HG03103 (cell line): ENCODE measurements around the gene P2RY14.

Experiments used
- ATAC-seq: cut with Tn5 transposase; IDR thresholded peaks from one replicate; pipeline ENCODE4 v1.9.1; 2021; ENCODE audit warnings: low read depth; ENCODE audit not compliant: unreplicated experiment

P2RY14 gene

DNA sequence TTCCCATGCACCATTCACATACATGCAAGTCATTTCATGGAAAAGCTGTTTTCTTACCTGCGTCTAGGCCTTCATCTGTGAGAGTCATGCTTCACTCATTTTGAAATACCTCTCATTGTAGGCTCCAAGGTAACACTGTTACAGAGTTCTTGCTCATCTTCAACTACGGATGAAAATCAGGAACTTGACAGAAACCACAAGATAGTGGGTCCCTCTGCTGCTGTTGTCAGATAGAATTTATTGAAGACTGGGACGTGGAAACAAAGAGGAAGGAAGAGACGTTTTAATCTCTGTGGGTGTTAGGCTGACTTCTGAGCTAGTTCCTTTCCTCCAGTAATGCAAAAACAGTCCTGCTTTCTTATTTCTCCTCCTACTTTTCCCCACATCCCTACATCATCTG lies at the start of gene P2RY14:
Gene P2RY14, minus strand, starts transcription at position 313 of the 400 bp plus-strand sequence. CDS start 64,226 bp downstream, outside the sequence.
- ATAC-seq: no peak

DNA sequence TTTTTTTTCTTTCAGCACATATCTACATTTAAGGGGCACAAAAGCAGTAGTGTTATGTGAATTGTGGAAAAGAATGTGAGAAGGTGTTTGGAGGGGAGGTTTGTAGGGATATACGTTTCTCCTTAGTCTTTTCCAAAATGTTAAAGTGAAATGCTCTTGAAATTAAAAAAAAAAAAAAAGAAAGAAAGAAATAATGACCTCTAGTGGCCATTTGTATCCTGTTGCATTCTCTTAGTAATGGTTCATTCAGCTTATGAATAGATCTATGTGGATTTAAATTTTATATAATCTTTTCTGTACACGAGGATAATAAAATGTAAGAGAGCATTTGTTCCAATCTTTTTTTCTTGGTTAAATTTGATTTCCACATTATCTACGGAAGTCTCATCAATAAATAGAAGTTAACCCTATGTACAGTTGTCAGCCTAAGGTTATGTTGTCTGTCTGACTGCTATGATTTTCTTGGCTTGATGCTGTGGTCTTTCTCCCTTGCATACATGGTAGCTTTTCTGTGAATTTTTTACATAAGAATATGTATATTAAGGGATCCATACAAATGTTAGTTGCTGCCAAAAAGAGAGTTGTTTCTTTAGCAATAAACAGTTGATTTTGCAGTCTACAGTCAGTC lies 49.3 kb upstream of the P2RY14 start:
- ATAC-seq: no peak

- no peak for ATAC-seq
Observed at GRCh38 chr3:151322511-151322910, 44.2 kb upstream of the P2RY14 start.

DNA sequence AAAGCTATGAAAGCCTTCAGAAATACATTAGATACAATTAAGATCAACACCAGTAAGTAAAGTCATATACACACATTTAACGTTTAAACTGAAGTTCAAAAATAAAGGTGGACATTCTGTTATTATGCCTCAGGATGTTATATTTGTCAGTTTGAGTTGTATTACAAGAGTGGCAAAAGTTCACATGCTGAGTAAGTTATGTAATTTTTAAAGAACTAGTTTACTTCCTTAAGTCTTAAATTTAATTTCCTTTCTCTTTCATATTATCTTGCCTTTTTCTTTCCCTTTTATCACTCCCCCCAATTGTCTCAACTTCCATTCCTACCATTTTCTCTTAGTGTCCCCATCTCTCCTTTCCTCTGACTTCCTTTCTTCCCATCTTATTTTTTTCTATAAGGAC lies 43.2 kb upstream of the P2RY14 start:
- no peak for ATAC-seq

- no peak for ATAC-seq
Observed at GRCh38 chr3:151320131-151320530, 41.8 kb upstream of the P2RY14 start.

DNA sequence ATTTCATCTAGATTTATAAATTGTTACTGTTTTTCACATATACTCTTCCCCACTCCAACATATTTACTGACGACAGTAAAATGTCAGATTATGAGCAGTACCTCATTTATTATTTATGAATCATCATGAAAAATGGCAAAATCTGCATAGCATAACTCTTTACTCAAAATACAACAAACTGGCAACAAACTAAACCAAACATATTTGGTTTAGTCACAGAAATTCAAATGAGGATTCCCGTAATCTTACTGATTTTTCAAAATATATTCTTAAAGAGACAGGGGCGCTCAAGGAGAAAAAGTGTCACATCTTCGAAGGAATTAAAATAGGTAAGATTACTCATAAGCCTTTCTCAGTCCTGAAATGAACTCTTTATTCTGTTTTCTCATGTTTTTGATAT lies 41.3 kb upstream of the P2RY14 start:
- no peak for ATAC-seq

- ATAC-seq: no peak
Observed at GRCh38 chr3:151318991-151319390, 40.6 kb upstream of the P2RY14 start.

DNA sequence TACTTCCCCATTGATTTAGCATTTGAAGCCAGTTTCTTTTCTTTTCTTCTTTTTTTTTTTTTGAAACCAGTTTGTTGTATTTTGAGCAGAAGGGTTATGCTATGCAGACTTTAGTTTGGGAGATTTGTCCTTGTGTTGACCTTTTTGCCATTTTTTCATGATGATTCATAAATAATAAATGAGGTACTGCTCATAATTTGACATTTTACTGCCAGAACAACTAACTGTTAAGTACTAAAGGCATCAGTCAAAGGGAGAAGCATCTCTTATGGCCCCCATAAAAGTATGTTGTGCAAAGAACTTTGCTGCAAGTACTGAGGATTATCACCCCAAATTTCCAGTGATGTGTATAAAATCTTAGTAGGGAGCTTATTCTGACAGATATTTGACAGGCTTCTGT lies 40.0 kb upstream of the P2RY14 start:
- ATAC-seq: no peak

- no peak for ATAC-seq
Observed at GRCh38 chr3:151316267-151316991, 38.1 kb upstream of the P2RY14 start, which contains the start of gene GPR87. TSS of gene GPR87 (minus strand) at chr3:151316820. CDS start at chr3:151300100, 16,720 bp downstream.

DNA sequence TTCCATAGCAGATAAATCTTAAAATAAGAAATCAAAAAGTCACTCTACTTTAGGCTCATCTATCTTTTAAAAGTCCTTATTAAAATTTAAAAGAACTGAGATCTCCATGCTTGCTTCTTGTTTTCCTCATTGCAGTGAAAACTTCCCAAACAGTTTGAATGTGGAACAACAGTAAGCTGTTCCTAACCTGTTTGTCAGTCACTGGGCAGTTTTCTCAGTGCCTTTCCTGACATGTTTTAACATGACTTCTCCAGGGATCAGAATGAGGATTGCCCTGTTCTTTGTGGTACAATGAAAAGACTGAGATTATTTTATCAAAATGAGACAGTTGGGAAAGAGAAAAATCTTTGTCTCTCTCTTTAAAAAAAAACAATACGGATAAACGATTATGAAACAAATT lies 37.5 kb upstream of the P2RY14 start:
- ATAC-seq: no peak

DNA sequence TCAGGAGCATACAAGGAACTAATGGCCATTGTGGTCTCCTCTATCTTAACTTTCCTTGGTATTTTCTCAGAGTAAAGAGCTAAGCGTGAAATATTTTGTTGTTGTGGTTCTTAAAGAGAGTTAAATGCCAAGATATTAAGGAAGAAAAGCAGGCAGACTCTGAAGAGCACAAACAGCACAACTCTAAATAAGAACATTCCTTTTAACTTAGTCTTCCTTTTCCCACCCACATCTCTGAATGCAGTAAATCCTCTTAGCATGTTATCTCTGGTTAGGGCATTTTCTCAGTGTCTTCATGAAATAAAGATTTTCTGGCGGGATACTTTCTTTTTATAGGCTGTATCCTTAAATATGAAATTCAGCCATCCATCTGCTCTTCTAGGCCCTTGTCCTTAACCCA lies 36.8 kb upstream of the P2RY14 start:
- no peak for ATAC-seq

- no peak for ATAC-seq
Observed at GRCh38 chr3:151314593-151314992, 36.3 kb upstream of the P2RY14 start.

- no peak for ATAC-seq
Observed at GRCh38 chr3:151314137-151314536, 35.8 kb upstream of the P2RY14 start.

DNA sequence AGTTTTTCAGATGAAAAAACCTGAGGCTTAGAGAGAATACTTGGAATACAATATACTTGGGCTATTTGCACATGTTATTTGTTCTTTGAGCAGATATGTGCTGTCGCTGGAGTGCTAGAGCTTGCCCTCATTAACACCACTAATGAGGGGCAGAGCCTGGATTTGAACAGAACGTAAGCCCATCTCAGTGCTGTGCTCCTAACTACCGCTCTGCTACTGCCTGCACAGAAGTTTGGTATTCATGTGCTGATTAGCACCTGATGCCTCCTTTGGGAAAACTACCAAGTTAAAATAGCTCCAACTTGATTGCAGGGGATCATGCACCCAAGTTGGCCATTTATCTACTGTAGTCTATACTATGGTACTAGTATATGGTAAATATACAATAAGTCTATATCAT lies 34.6 kb upstream of the P2RY14 start:
- ATAC-seq: no peak

DNA sequence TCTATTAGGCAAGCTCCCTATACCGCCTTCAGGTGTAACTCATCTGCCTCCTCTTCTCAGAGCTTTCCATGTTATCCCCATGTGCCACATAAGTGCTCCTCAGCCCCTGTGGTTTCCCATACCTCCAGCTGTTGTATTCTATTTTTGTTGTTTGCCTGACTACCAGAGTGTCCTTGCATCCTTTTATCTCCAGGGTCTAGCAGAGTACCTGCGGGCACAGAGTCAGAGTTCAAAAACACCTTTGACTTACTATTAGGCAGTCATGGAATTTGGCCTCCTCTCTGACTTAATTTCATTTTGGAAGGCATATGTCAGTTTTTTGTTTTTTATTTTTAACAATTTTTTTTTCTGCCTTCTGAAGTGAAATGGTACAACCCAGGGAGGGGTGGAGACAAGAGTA lies 31.2 kb upstream of the P2RY14 start:
- no peak for ATAC-seq

- no peak for ATAC-seq
Observed at GRCh38 chr3:151307583-151308488, 29.5 kb upstream of the P2RY14 start.

GRCh38 chr3:151307131-151307530 lies 28.8 kb upstream of the P2RY14 start:
- no peak for ATAC-seq

DNA sequence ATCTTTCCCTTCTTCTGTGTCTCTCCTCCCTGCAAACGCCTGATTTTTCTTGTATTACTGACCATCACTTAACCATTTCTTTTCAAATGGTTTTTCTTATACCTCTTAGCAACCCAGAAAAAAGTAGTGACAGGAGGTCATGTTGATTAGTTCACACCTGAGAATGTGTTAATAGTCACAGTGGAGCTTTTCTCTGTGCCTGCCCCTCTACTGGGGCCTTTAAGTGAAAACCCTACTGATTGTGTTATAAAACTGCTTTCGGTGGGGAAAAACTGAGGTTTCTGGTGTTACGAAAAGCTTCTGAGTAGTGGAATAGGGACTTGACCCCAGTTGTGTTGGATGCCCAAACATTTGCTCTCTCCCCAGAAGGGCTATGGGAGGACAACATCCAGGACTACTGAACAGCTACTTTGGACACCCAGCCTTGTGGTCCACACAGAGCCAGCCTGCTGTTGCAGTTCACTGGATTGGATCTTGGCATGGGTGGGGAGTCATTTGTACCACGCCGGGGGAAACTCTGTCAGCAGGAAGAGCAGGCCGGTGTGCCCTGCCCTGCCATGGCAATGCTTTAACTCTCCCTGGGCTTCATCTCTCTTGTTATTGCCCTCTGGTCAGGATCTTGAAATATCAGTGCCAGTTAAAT lies 27.9 kb upstream of the P2RY14 start:
- ATAC-seq: no peak

GRCh38 chr3:151305775-151306151 lies 27.4 kb upstream of the P2RY14 start:
- ATAC-seq: no peak

GRCh38 chr3:151305060-151305774 lies 26.9 kb upstream of the P2RY14 start:
- no peak for ATAC-seq
